Measurements from ENCODE around the gene ZNF606.

DNA sequence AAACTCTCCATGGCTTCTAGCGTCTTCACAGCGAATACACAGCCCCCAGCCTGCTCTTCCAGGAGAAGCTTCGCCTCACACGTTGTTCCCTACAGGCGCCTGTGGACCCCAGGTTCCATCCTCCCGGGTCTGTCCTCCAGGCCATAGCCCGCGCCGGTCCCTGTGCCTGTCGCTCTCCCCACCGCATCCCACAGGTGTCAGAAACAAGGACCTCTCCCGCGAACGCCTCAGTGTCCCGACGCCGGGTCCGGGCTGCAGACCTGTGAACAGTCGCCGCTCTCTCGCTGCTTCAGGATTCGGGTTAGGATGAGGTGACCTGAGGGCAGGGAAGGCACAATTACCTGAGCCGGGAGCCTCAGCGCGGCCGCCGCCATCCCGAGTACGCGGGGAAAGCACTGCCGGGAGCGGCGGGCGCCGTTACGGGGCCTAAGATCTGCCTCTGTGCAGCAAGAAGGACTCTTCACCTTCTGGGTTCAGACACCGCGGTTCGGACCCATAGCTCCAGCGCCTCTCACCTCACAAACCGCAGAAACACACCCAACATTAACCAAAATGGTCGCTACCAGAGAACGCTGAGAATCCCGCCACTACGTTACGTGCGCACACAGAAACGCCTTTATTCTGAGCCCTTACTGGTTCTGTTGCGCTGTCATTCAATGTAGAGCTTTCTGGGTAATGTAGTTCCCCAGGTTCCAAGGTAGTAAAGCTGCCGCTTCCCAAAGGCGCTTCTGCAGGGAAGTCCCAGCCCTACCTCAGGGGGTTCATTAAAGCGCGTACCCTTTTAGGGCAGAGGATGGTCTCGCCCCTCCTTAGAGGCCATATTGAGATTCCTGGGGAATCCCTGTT lies 67.6 kb downstream of the ZNF606 start, which contains the start of gene ZNF418:
- TF ChIP-seq CTCF (IDR thresholded peaks at IDR 0.05) (no peak), POLR2A (IDR thresholded peaks at IDR 0.05) (no peak)

Data from uterus (tissue), 2 donors.